HepG2 (cell line): Measurements from ENCODE around the gene SLC9A9. TPM values are rescaled to one million over a fixed set of nuclear protein-coding genes. Genes with fewer than 3 reads are reported as not detected.

Experiments used
- ATAC-seq: fragments of 200-7000 bp; cut with Tn5 transposase; 3 replicates; pipeline ENCODE4 v1.9.1; 2020; ENCODE audit warnings: mild to moderate bottlenecking, moderate library complexity
- BruUV-seq: library from RNA; stranded (reverse); fragments of 400-500 nt; replicated peaks from 2 replicates; lab custom pipeline; 2021; lab: Mats Ljungman, UMichigan
- CTCF ChIA-PET: fragments of 300-600 bp; formaldehyde crosslinking; extraction: SDS; loops from one replicate; lab custom pipeline; 2021; ENCODE audit warnings: low total read pairs, inconsistent platforms, low intra/inter-chr PET ratio; lab: Yijun Ruan, JAX
- POLR2A ChIA-PET: fragments of 350-600 bp; sonication (Branson Sonifier 250); formaldehyde crosslinking; loops from one replicate; lab custom pipeline; 2020; ENCODE audit warnings: antibody characterized with exemption, inconsistent platforms; lab: Yijun Ruan, JAX
- DNase-seq: peaks from one replicate; pipeline ENCODE4 v3.0.0-alpha.2; 2015; ENCODE audit warnings: low spot score
- FAIRE-seq: peaks from 3 replicates; lab custom pipeline; 2011; peaks lifted over from hg19 to GRCh38; lab: Jason Lieb, UNC
- H2AFZ ChIP-seq: one replicate; pipeline ENCODE4 v1.6.1; 2011; ENCODE audit warnings: low read length, inconsistent platforms
- H3K27ac ChIP-seq: fragments of 300-600 bp; 3 replicates; pipeline ENCODE4 v1.8.0; 2011; ENCODE audit warnings: mixed run types, mild to moderate bottlenecking, mixed read lengths, low read length, inconsistent platforms; ENCODE audit not compliant: insufficient read depth; ENCODE audit errors: extremely low read length
- H3K27me3 ChIP-seq, 2 experiments: fragments of 200-600 bp in 1 of 2; 2 replicates in 1 of 2; 3 replicates in 1 of 2; pipeline versions ENCODE4 v1.6.0 to v1.8.0; 2011; ENCODE audit warnings: low read length in 2 of 2, mild to moderate bottlenecking in 2 of 2, moderate library complexity in 2 of 2, inconsistent platforms in 1 of 2; ENCODE audit not compliant: insufficient read depth in 2 of 2, control insufficient read depth in 1 of 2
- H3K36me3 ChIP-seq, 2 experiments: fragments of 200-600 bp in 1 of 2; replicated peaks in 1 of 2; 2 replicates in 1 of 2; 3 replicates in 1 of 2; pipeline versions ENCODE4 v1.5.1 to v1.8.0; 2011; ENCODE audit warnings: low read length in 2 of 2, inconsistent platforms in 1 of 2; ENCODE audit not compliant: insufficient read depth in 2 of 2, control insufficient read depth in 1 of 2
- H3K4me1 ChIP-seq: 2 replicates; pipeline ENCODE4 v1.5.1; 2012; ENCODE audit warnings: low read length, inconsistent platforms; ENCODE audit not compliant: insufficient read depth
- H3K4me2 ChIP-seq: 2 replicates; pipeline ENCODE4 v1.6.0; 2011; ENCODE audit warnings: low read depth, low read length, inconsistent platforms
- H3K4me3 ChIP-seq, 3 experiments: fragments of 200-600 bp in 1 of 3; sonication (generic), shearing (Covaris generic) in 1 of 3; replicated peaks in 1 of 3; 2 replicates each; pipeline ENCODE4 v1.5.1; 2011 to 2016; ENCODE audit warnings: low read length in 3 of 3, inconsistent platforms in 2 of 3, low read depth in 2 of 3, mild to moderate bottlenecking in 2 of 3, control low read depth in 1 of 3, mixed read lengths in 1 of 3; ENCODE audit not compliant: insufficient read depth in 1 of 3
- H3K79me2 ChIP-seq: one replicate; pipeline ENCODE4 v1.6.1; 2011; ENCODE audit warnings: low read length, inconsistent platforms; ENCODE audit not compliant: insufficient read depth
- H3K9ac ChIP-seq: 2 replicates; pipeline ENCODE4 v1.6.0; 2011; ENCODE audit warnings: mild to moderate bottlenecking, low read depth, low read length, inconsistent platforms; ENCODE audit not compliant: insufficient read depth
- H3K9me3 ChIP-seq: 2 replicates; pipeline ENCODE4 v1.5.1; 2012; ENCODE audit warnings: mild to moderate bottlenecking, low read length
- H4K20me1 ChIP-seq: 2 replicates; pipeline ENCODE4 v1.6.0; 2011; ENCODE audit warnings: inconsistent platforms, mild to moderate bottlenecking, low read length, moderate library complexity; ENCODE audit not compliant: insufficient read depth
- ARNTL ChIP-seq: sonication (generic); formaldehyde crosslinking; IDR thresholded peaks from 2 replicates; pipeline ENCODE4 v1.4.0; 2020; ENCODE audit warnings: mild to moderate bottlenecking, missing genetic modification reagents
- CEBPG ChIP-seq: IDR thresholded peaks from 2 replicates; pipeline ENCODE4 v1.6.1; 2016
- HNRNPK ChIP-seq: fragments of 200-400 bp; formaldehyde crosslinking; IDR thresholded peaks from 2 replicates; pipeline ENCODE4 v1.6.1; 2018; ENCODE audit warnings: low read length, low read depth, moderate library complexity, mild to moderate bottlenecking; ENCODE audit not compliant: poor library complexity, severe bottlenecking
- KAT2B ChIP-seq: fragments of 150-350 bp; IDR thresholded peaks from 2 replicates; pipeline ENCODE4 v1.6.1; 2014; ENCODE audit warnings: low read depth, low read length, borderline replicate concordance
- KLF16 ChIP-seq, 2 experiments: sonication (generic) in 1 of 2; formaldehyde crosslinking in 1 of 2; IDR thresholded peaks; 2 replicates each; pipeline versions ENCODE4 v1.6.1 to v1.8.0; 2016 to 2023; ENCODE audit warnings: missing genetic modification reagents in 2 of 2, missing compliant biosample characterization in 1 of 2
- MED13 ChIP-seq: sonication (generic); formaldehyde crosslinking; IDR thresholded peaks from 2 replicates; pipeline ENCODE4 v1.5.0; 2020; ENCODE audit warnings: missing genetic modification reagents
- MTERF4 ChIP-seq: sonication (generic); formaldehyde crosslinking; IDR thresholded peaks from 2 replicates; pipeline ENCODE4 v1.8.0; 2023; ENCODE audit warnings: mild to moderate bottlenecking, missing genetic modification reagents
- NCOA5 ChIP-seq: sonication (generic); formaldehyde crosslinking; IDR thresholded peaks from 2 replicates; pipeline ENCODE4 v1.4.0; 2020; ENCODE audit warnings: missing genetic modification reagents
- NRL ChIP-seq: sonication (generic); formaldehyde crosslinking; IDR thresholded peaks from 2 replicates; pipeline ENCODE4 v1.5.0; 2020; ENCODE audit warnings: missing genetic modification reagents, mild to moderate bottlenecking, moderate library complexity, borderline replicate concordance
- RARA ChIP-seq: IDR thresholded peaks from 2 replicates; pipeline ENCODE4 v1.6.1; 2016; ENCODE audit warnings: missing genetic modification reagents, missing compliant biosample characterization
- TRIM24 ChIP-seq: sonication (generic); formaldehyde crosslinking; IDR thresholded peaks from 2 replicates; pipeline ENCODE4 v1.8.0; 2022; ENCODE audit warnings: mild to moderate bottlenecking, missing genetic modification reagents
- ZNF343 ChIP-seq: sonication (generic); formaldehyde crosslinking; IDR thresholded peaks from 2 replicates; pipeline ENCODE4 v1.4.0; 2020; ENCODE audit warnings: mild to moderate bottlenecking, missing genetic modification reagents
- ZNF468 ChIP-seq: sonication (generic); formaldehyde crosslinking; IDR thresholded peaks from 2 replicates; pipeline ENCODE4 v1.8.0; 2022; ENCODE audit warnings: mild to moderate bottlenecking, moderate library complexity, missing genetic modification reagents
- ZNF530 ChIP-seq: sonication (generic); formaldehyde crosslinking; IDR thresholded peaks from 2 replicates; pipeline ENCODE4 v1.5.0; 2020; ENCODE audit warnings: low read depth, mild to moderate bottlenecking, missing genetic modification reagents
- ZNF576 ChIP-seq: sonication (generic); formaldehyde crosslinking; IDR thresholded peaks from 2 replicates; pipeline ENCODE4 v1.4.0; 2020; ENCODE audit warnings: mild to moderate bottlenecking, missing genetic modification reagents
- ZNF607 ChIP-seq: sonication (generic); formaldehyde crosslinking; IDR thresholded peaks from 2 replicates; pipeline ENCODE4 v1.5.1; 2020; ENCODE audit warnings: missing genetic modification reagents, mild to moderate bottlenecking, borderline replicate concordance
- ZNF678 ChIP-seq: sonication (generic); formaldehyde crosslinking; IDR thresholded peaks from 2 replicates; pipeline ENCODE4 v1.4.0; 2020; ENCODE audit warnings: mild to moderate bottlenecking, missing genetic modification reagents
- WGBS: methylation state at CpG from one replicate; pipeline ENCODE4 v1.1.6; 2017; ENCODE audit warnings: low lambda C conversion rate; 5-methylcytosine and 5-hydroxymethylcytosine counted together
- in situ Hi-C: cut with HindIII; loops from 2 replicates; pipeline ENCODE4 v1.10.0; 2017; ENCODE audit warnings: low pct_unique_long_range_greater_than_20kb; ENCODE audit not compliant: extremely low pct_ligation_motif_present
- intact Hi-C: fragments of 100-400 bp; cut with micrococcal nuclease; formaldehyde crosslinking; loops from one replicate; pipeline ENCODE4 v1.10.0; 2022; ENCODE audit not compliant: unreplicated experiment
- polyA plus RNA-seq, 8 experiments: library from polyadenylated mRNA; depleted of rRNA in 3 of 8; stranded (reverse) in 7 of 8; unstranded in 1 of 8; fragments of >200 nt; fragmentation: Illumina TruSeq in 4 of 8; extraction: Trizol in 4 of 8; gene quantifications; 2 replicates each; pipeline versions ENCODE4 v1.2.1 to v1.2.3, GENCODE V29; 2011 to 2016; ENCODE audit warnings: low read depth in 4 of 8, missing spikeins in 1 of 8, mixed read lengths in 1 of 8; ENCODE audit not compliant: insufficient read depth in 1 of 8
- total RNA-seq, 5 experiments: library from RNA; depleted of rRNA; stranded (reverse); fragments of >200 nt; fragmentation: Illumina TruSeq; extraction: Trizol; gene quantifications; 2 replicates each; pipeline ENCODE4 v1.2.3, GENCODE V29; 2016; ENCODE audit warnings: low read depth in 1 of 5

The SLC9A9 gene
- total and polyA plus RNA-seq, 2 of the 13 experiments (the other 11 are each of a cell fraction or from before 2014, with no cell fraction given) = not detected

DNA sequence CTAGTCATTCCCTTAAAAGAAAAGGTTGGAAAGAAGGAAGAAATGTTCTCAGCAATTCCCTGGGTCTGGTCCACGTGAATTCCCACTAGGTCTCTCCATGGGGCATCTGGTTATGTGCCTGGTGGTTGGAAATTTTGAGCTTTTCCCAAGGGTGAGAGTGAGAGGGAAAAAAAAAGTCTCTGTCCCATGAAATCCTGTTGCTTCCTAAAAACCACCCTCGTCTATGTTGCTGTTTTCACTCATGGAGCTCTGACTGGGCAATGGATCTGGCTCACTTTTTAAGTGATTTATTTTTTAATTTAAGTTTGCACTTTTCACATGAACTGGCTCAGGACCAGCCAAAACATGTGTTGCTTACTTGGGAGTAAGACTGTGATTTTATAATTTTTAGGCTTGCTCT lies 538.6 kb downstream of the SLC9A9 start:
- Histone ChIP-seq H3K27me3 (no peaks in the 10 kb centered on the region; a peak in 1 of 5 replicates), H3K9me3 (no peaks in the 10 kb centered on the region), H3K4me1 (no peaks in the 10 kb centered on the region), H3K4me3 (no peak overlapping the region), H3K9ac (no peak overlapping the region), H3K27ac (no peak overlapping the region), H3K36me3 (no peaks in the 10 kb centered on the region), H3K79me2 (no peaks in the 10 kb centered on the region), H4K20me1 (no peaks in the 10 kb centered on the region), H3K4me2 (no peak overlapping the region), H2AFZ (no peak overlapping the region)
- no peak for ATAC-seq
- no peak for DNase-seq
- POLR2A ChIA-PET = no interaction called here
- intact Hi-C loops (no loop called here), in situ Hi-C loops (no loop called here)
- no TSS peak for BruUV-seq
- FAIRE-seq = no peak
- CTCF ChIA-PET = no interaction called here
- TF ChIP-seq ZNF576 (CRISPR knock-in tag) (no peak), NCOA5 (CRISPR knock-in tag) (no peak), CEBPG (no peak), ZNF678 (CRISPR knock-in tag) (no peak), ZNF530 (CRISPR knock-in tag) (no peak), MTERF4 (CRISPR knock-in tag) (no peak)
- 0% methylated on average over 2 of the region's 2 CpGs for WGBS

- BruUV-seq = no TSS peak
- no peaks in the 10 kb centered on the region for H4K20me1 ChIP-seq
- H3K79me2 ChIP-seq = no peaks in the 10 kb centered on the region
- ChIA-PET CTCF (no interaction called here), POLR2A (no interaction called here)
- ATAC-seq (no peak), FAIRE-seq (no peak)
- intact Hi-C loops (no loop called here), in situ Hi-C loops (no loop called here)
- 0% methylated on average over 1 of the region's 1 CpG for WGBS
- no peak overlapping the region for H3K27ac ChIP-seq
- H3K27me3 ChIP-seq = peaks cover 0 to 3% of the 10 kb centered on the region in 2 experiments; a peak in 1 of 5 replicates
- H3K36me3 ChIP-seq = no peaks in the 10 kb centered on the region
- no peak overlapping the region for H3K9ac ChIP-seq
- no peak overlapping the region for H3K4me2 ChIP-seq
- TF ChIP-seq TRIM24 (CRISPR knock-in tag) = no peak
- no peak for TF ChIP-seq KLF16 (CRISPR knock-in tag; IDR thresholded peaks at IDR 0.05)
- TF ChIP-seq ZNF607 = no peak
- no peak for TF ChIP-seq RARA (CRISPR knock-in tag)
- TF ChIP-seq ARNTL = no peak
- no peak for TF ChIP-seq HNRNPK
- TF ChIP-seq CEBPG = no peak
- TF ChIP-seq ZNF468 (CRISPR knock-in tag) = no peak
- no peak for TF ChIP-seq NRL (CRISPR knock-in tag)
- TF ChIP-seq MED13 (CRISPR knock-in tag) = no peak
- TF ChIP-seq KAT2B = no peak
- TF ChIP-seq ZNF343 (CRISPR knock-in tag) = no peak
- TF ChIP-seq, all 625 proteins: peak for 0
- H3K9me3 ChIP-seq = no peaks in the 10 kb centered on the region
- H2AFZ ChIP-seq = no peak overlapping the region
- no peak overlapping the region for H3K4me3 ChIP-seq
- DNase-seq = no peak
- H3K4me1 ChIP-seq = no peaks in the 10 kb centered on the region
Observed at GRCh38 chr3:143307613-143308183, 540.6 kb downstream of the SLC9A9 start.
